ENCODE results near the gene EPHA4. TPM values are rescaled to one million over a fixed set of nuclear protein-coding genes. Genes with fewer than 3 reads are reported as not detected.

EPHA4 gene
- polyA plus RNA-seq, 1 of the 3 experiments (the other 2 are of a cell fraction), result 0.90 TPM

GRCh38 chr2:221518935-221519625 is 53.0 kb downstream of the EPHA4 start:
- H3K9me3 ChIP-seq, result no peaks in the 10 kb centered on the region
- H3K9ac ChIP-seq, result no peak overlapping the region
- no peak overlapping the region for H3K4me3 ChIP-seq (ENCODE audit: low read depth in 2 of 2, low read length in 1 of 2)
- no peaks in the 10 kb centered on the region for H3K4me1 ChIP-seq (ENCODE audit: control insufficient read depth in 1 of 2, insufficient read depth in 2 of 2, low read depth in 1 of 2, low read length in 1 of 2)
- CTCF ChIA-PET, result no interaction called here
- H3K79me2 ChIP-seq (ENCODE audit: insufficient read depth), result no peaks in the 10 kb centered on the region
- H3K9me2 ChIP-seq, result no peaks in the 10 kb centered on the region
- H3F3A ChIP-seq (replicated peaks; ENCODE audit: insufficient read depth), result no peaks in the 10 kb centered on the region
- no peaks in the 10 kb centered on the region for H4K20me1 ChIP-seq (ENCODE audit: insufficient read depth)
- TF ChIP-seq ZBTB33 (IDR thresholded peaks at IDR 0.05; ENCODE audit: borderline replicate concordance, low read depth), result no peak
- no peak for TF ChIP-seq MAX (IDR thresholded peaks at IDR 0.05; ENCODE audit: low read depth)
- TF ChIP-seq USF2 (IDR thresholded peaks at IDR 0.05; ENCODE audit: borderline replicate concordance, low read depth, low read length), result no peak
- no peak for TF ChIP-seq FOXM1 (IDR thresholded peaks at IDR 0.05; ENCODE audit: low read depth)
- no peak for TF ChIP-seq GABPA (IDR thresholded peaks at IDR 0.05; ENCODE audit: low read depth)
- no peak for TF ChIP-seq ELF1 (IDR thresholded peaks at IDR 0.05)
- TF ChIP-seq IRF3 (IDR thresholded peaks at IDR 0.05; ENCODE audit: low read depth, low read length), result no peak
- TF ChIP-seq YY1 (IDR thresholded peaks at IDR 0.05; ENCODE audit: low read depth), result no peak
- no peak for TF ChIP-seq RCOR1 (IDR thresholded peaks at IDR 0.05; ENCODE audit: low read length)
- no peak for TF ChIP-seq SMC3 (IDR thresholded peaks at IDR 0.05; ENCODE audit: low read depth, low read length)
- TF ChIP-seq JUND (IDR thresholded peaks at IDR 0.05), result no peak
- POLR2A ChIA-PET, result no interaction called here
- no peak overlapping the region for H3K27ac ChIP-seq (ENCODE audit: low read depth in 2 of 2, low read length in 1 of 2)
- no peak overlapping the region for H2AFZ ChIP-seq (ENCODE audit: low read depth)
- no peak for DNase-seq
- H3K36me3 ChIP-seq (replicated peaks in 1 of 2; ENCODE audit: control insufficient read depth in 1 of 2, insufficient read depth in 2 of 2, low read length in 1 of 2), result no peaks in the 10 kb centered on the region
- 16% methylated on average over 7 of the region's 7 CpGs for WGBS (ENCODE audit: low lambda C conversion rate)
- no peaks in the 10 kb centered on the region for H3K27me3 ChIP-seq (ENCODE audit: insufficient read depth)
- no peak overlapping the region for H3K4me2 ChIP-seq

GRCh38 chr2:221518201-221518934 is 53.7 kb downstream of the EPHA4 start:
- no peaks in the 10 kb centered on the region for H3K36me3 ChIP-seq (replicated peaks in 1 of 2; ENCODE audit: control insufficient read depth in 1 of 2, insufficient read depth in 2 of 2, low read length in 1 of 2)
- H3K9me3 ChIP-seq, result no peaks in the 10 kb centered on the region
- POLR2A ChIA-PET, result no interaction called here
- CTCF ChIA-PET, result no interaction called here
- no peak for TF ChIP-seq NRF1 (IDR thresholded peaks at IDR 0.05; ENCODE audit: low read depth, low read length)
- TF ChIP-seq MAX (IDR thresholded peaks at IDR 0.05; ENCODE audit: low read depth), result no peak
- TF ChIP-seq USF1 (IDR thresholded peaks at IDR 0.05; ENCODE audit: borderline replicate concordance, low read depth), result no peak
- no peak for TF ChIP-seq YY1 (IDR thresholded peaks at IDR 0.05; ENCODE audit: low read depth)
- no peak for TF ChIP-seq IRF3 (IDR thresholded peaks at IDR 0.05; ENCODE audit: low read depth, low read length)
- TF ChIP-seq MEF2A (IDR thresholded peaks at IDR 0.05; ENCODE audit: borderline replicate concordance, low read depth), result no peak
- TF ChIP-seq TCF12 (IDR thresholded peaks at IDR 0.05), result no peak
- TF ChIP-seq TAF1 (IDR thresholded peaks at IDR 0.05; ENCODE audit: borderline replicate concordance, low read depth, low read length), result no peak
- TF ChIP-seq GABPA (IDR thresholded peaks at IDR 0.05; ENCODE audit: low read depth), result no peak
- no peak for TF ChIP-seq ELF1 (IDR thresholded peaks at IDR 0.05)
- TF ChIP-seq TEAD4 (IDR thresholded peaks at IDR 0.05; ENCODE audit: borderline replicate concordance, insufficient read depth), result no peak
- no peak for TF ChIP-seq POLR2AphosphoS5 (IDR thresholded peaks at IDR 0.05; ENCODE audit: low read depth, low read length)
- TF ChIP-seq SMC3 (IDR thresholded peaks at IDR 0.05; ENCODE audit: low read depth, low read length), result no peak
- no peak overlapping the region for H2AFZ ChIP-seq (ENCODE audit: low read depth)
- no peak overlapping the region for H3K4me2 ChIP-seq
- no peaks in the 10 kb centered on the region for H3K4me1 ChIP-seq (ENCODE audit: control insufficient read depth in 1 of 2, insufficient read depth in 2 of 2, low read depth in 1 of 2, low read length in 1 of 2)
- no peak for DNase-seq
- H3F3A ChIP-seq (replicated peaks; ENCODE audit: insufficient read depth), result no peaks in the 10 kb centered on the region
- H4K20me1 ChIP-seq (ENCODE audit: insufficient read depth), result no peaks in the 10 kb centered on the region
- H3K9me2 ChIP-seq, result no peaks in the 10 kb centered on the region
- no peaks in the 10 kb centered on the region for H3K27me3 ChIP-seq (ENCODE audit: insufficient read depth)
- no peaks in the 10 kb centered on the region for H3K79me2 ChIP-seq (ENCODE audit: insufficient read depth)
- H3K27ac ChIP-seq (ENCODE audit: low read depth in 2 of 2, low read length in 1 of 2), result no peak overlapping the region
- no peak overlapping the region for H3K4me3 ChIP-seq (ENCODE audit: low read depth in 2 of 2, low read length in 1 of 2)
- WGBS (ENCODE audit: low lambda C conversion rate), result 33% methylated on average over 7 of the region's 7 CpGs
- no peak overlapping the region for H3K9ac ChIP-seq
